Ishikawa (cell line): Measurements from ENCODE around the gene LMAN2L.
A peak's percentile ranks its signal among the peaks of the same experiment; 100 is the strongest.

Experiments
- CEBPB ChIP-seq: IDR thresholded peaks from 2 replicates; pipeline ENCODE4 v1.6.1; 2012
- CREB1 ChIP-seq: IDR thresholded peaks from 2 replicates; pipeline ENCODE4 v1.6.1; 2012; ENCODE audit warnings: low read depth
- EGR1 ChIP-seq: IDR thresholded peaks from 2 replicates; pipeline ENCODE4 v1.6.1; 2012
- EP300 ChIP-seq: IDR thresholded peaks from 2 replicates; pipeline ENCODE4 v1.6.1; 2012; ENCODE audit warnings: borderline replicate concordance
- MAX ChIP-seq: IDR thresholded peaks from 2 replicates; pipeline ENCODE4 v1.6.1; 2012
- RAD21 ChIP-seq: IDR thresholded peaks from 2 replicates; pipeline ENCODE4 v1.6.1; 2012; ENCODE audit warnings: low read depth
- TEAD4 ChIP-seq: IDR thresholded peaks from 2 replicates; pipeline ENCODE4 v1.6.1; 2012
- YY1 ChIP-seq: IDR thresholded peaks from 2 replicates; pipeline ENCODE4 v1.6.1; 2012; ENCODE audit warnings: low read depth
- TF ChIP-seq, protein P1 (sequence below): IDR thresholded peaks from 2 replicates; pipeline ENCODE4 v1.6.1; 2012
- TF ChIP-seq, protein P2 (sequence below): IDR thresholded peaks from 2 replicates; pipeline ENCODE4 v1.6.1; 2012; ENCODE audit warnings: low read depth, mild to moderate bottlenecking

DNA sequence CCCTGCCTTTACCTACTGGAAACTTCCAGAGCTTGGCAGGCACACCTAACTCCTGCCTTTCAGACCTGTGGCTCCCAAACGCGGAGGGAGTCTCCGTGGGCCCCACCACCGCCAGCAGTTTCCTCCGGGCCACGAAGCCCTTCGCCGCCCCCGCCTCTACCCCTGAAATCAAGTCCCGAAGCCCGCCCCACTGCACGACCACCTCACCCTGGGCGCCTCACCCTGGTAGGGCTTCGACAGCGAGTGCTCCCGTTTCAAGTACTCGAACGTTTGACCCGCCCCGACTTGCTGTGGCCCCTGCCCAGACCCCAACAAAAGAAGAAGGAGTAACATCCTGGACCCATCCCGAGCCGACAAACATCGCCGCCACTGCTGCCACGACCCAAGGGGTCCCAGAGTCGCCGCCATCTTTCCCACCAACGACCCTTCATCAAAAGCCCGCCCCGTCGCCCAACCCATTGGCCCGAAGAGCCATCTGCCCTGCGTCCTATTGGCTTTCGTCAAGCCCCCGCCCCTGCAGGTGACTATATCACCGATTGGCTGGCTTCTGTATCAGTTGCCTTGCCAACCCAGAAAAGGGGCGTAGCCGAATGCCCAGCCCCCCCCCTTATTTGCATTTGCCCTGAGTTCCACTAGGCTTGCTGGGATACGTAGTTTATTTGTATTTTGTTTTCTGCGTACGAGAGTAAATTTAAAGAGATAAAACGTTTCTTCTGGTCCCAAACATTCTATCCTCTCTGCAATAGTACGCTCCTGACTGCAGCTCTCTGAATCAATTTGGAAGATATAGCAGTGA, at the start of gene LMAN2L:
- TF ChIP-seq, protein P1, sequence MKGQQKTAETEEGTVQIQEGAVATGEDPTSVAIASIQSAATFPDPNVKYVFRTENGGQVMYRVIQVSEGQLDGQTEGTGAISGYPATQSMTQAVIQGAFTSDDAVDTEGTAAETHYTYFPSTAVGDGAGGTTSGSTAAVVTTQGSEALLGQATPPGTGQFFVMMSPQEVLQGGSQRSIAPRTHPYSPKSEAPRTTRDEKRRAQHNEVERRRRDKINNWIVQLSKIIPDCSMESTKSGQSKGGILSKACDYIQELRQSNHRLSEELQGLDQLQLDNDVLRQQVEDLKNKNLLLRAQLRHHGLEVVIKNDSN: peak; percentile 58; the same call in 1 of the 2 replicates
- TF ChIP-seq, protein P2, sequence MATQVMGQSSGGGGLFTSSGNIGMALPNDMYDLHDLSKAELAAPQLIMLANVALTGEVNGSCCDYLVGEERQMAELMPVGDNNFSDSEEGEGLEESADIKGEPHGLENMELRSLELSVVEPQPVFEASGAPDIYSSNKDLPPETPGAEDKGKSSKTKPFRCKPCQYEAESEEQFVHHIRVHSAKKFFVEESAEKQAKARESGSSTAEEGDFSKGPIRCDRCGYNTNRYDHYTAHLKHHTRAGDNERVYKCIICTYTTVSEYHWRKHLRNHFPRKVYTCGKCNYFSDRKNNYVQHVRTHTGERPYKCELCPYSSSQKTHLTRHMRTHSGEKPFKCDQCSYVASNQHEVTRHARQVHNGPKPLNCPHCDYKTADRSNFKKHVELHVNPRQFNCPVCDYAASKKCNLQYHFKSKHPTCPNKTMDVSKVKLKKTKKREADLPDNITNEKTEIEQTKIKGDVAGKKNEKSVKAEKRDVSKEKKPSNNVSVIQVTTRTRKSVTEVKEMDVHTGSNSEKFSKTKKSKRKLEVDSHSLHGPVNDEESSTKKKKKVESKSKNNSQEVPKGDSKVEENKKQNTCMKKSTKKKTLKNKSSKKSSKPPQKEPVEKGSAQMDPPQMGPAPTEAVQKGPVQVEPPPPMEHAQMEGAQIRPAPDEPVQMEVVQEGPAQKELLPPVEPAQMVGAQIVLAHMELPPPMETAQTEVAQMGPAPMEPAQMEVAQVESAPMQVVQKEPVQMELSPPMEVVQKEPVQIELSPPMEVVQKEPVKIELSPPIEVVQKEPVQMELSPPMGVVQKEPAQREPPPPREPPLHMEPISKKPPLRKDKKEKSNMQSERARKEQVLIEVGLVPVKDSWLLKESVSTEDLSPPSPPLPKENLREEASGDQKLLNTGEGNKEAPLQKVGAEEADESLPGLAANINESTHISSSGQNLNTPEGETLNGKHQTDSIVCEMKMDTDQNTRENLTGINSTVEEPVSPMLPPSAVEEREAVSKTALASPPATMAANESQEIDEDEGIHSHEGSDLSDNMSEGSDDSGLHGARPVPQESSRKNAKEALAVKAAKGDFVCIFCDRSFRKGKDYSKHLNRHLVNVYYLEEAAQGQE: no peak
- TF ChIP-seq EGR1 (no peak), CEBPB (no peak), RAD21 (no peak), CREB1 (no peak), EP300 (no peak), TEAD4 (no peak), YY1 (peak; percentile 94), MAX (no peak)
